Ovary (tissue), 9 donors: ENCODE measurements around the gene KCNA2. TPM values are rescaled to one million over a fixed set of nuclear protein-coding genes. Genes with fewer than 3 reads are reported as not detected.

ENCODE experiments used
- DNase-seq, 5 donors: peaks; one replicate each; pipeline ENCODE4 v3.0.0-alpha.2; 2019 to 2020
- H3K27ac ChIP-seq, 2 donors: fragments of 200-600 bp; one replicate each; pipeline versions ENCODE4 v1.5.1 to v1.8.0; 2019 to 2022
- H3K27me3 ChIP-seq: fragments of 200-600 bp; one replicate; pipeline ENCODE4 v1.8.0; 2022
- H3K36me3 ChIP-seq: fragments of 200-600 bp; sonication (generic); one replicate; pipeline ENCODE4 v1.5.1; 2019
- H3K4me1 ChIP-seq: one replicate; pipeline ENCODE4 v1.8.1; 2013; ENCODE audit warnings: mild to moderate bottlenecking, moderate library complexity; ENCODE audit not compliant: insufficient read depth
- H3K4me3 ChIP-seq: fragments of 200-600 bp; sonication (generic); one replicate; pipeline ENCODE4 v1.5.1; 2017
- H3K9me3 ChIP-seq, 2 donors: fragments of 200-600 bp in 1 of 2; sonication (generic) in 1 of 2; one replicate each; pipeline versions ENCODE4 v1.5.1 to v1.8.1; 2013 to 2019; ENCODE audit warnings: mild to moderate bottlenecking in 1 of 2, moderate library complexity in 1 of 2
- EP300 ChIP-seq: sonication (generic); formaldehyde crosslinking; IDR thresholded peaks from one replicate; pipeline ENCODE4 v1.6.1; 2017; ENCODE audit warnings: antibody characterized with exemption
- POLR2A ChIP-seq: fragments of 450-650 bp; IDR thresholded peaks from one replicate; pipeline ENCODE4 v1.6.1; 2017; ENCODE audit warnings: antibody characterized with exemption, mild to moderate bottlenecking, moderate library complexity
- WGBS, 3 donors: extraction: QIAGEN DNeasy Blood & Tissue Kit in 1 of 3; methylation state at CpG; one replicate each; pipeline versions ENCODE4 v1.1.5 to v1.1.7; 2013 to 2017; 5-methylcytosine and 5-hydroxymethylcytosine counted together
- intact Hi-C, 4 donors: fragments of 100-400 bp; cut with DNase I; formaldehyde crosslinking; loops; one replicate each; pipeline versions ENCODE4 v1.11.0 to v1.15.1; 2022 to 2023
- polyA plus RNA-seq, 2 donors: library from polyadenylated mRNA; stranded (reverse); fragments of 200-250 nt in 1 of 2; fragments of 350-450 nt in 1 of 2; fragmentation: Illumina TruSeq in 1 of 2; extraction: RNeasy Lipid Tissue Mini Kit (QIAGEN cat#74804) in 1 of 2; gene quantifications; one replicate each; pipeline ENCODE4 v1.2.3, GENCODE V29; 2013 to 2014
- total RNA-seq, 7 donors: library from RNA; depleted of rRNA in 2 of 7; stranded (reverse); fragments of >200 nt in 2 of 7; fragmentation: NEBNext Ultra II Directional in 3 of 7; extraction: Animal tissue kit (Norgen Biotek cat#: 25700) in 3 of 7; gene quantifications; one replicate each; pipeline versions ENCODE4 v1.1.0 to v1.2.4, GENCODE V29; 2016 to 2023
- TF ChIP-seq, protein P1 (sequence below), 3 donors: fragments of 450-650 bp in 2 of 3; fragments of 200-600 bp in 1 of 3; IDR thresholded peaks; one replicate each; pipeline versions ENCODE4 v1.5.1 to v1.8.0; 2016 to 2022; ENCODE audit warnings: antibody characterized with exemption in 3 of 3, mild to moderate bottlenecking in 1 of 3
- donor health status: DM: no; HTN: no; CAD: no; lungs with moderate emphysema.
- donor health status: DM: no; HTN: no; CAD: no.
- donor health status: Bipolar disorder and iron deficiency.
- donor health status: DM: yes; HTN: yes; CAD: no.
- donor health status: DM: no; HTN: no; CAD: no.
- donor health status: DM: yes; HTN: yes; CAD: no.

The KCNA2 gene
- total and polyA plus RNA-seq, 9 donors, result under 0.01 to 1.7 (median 0.51) TPM

DNA sequence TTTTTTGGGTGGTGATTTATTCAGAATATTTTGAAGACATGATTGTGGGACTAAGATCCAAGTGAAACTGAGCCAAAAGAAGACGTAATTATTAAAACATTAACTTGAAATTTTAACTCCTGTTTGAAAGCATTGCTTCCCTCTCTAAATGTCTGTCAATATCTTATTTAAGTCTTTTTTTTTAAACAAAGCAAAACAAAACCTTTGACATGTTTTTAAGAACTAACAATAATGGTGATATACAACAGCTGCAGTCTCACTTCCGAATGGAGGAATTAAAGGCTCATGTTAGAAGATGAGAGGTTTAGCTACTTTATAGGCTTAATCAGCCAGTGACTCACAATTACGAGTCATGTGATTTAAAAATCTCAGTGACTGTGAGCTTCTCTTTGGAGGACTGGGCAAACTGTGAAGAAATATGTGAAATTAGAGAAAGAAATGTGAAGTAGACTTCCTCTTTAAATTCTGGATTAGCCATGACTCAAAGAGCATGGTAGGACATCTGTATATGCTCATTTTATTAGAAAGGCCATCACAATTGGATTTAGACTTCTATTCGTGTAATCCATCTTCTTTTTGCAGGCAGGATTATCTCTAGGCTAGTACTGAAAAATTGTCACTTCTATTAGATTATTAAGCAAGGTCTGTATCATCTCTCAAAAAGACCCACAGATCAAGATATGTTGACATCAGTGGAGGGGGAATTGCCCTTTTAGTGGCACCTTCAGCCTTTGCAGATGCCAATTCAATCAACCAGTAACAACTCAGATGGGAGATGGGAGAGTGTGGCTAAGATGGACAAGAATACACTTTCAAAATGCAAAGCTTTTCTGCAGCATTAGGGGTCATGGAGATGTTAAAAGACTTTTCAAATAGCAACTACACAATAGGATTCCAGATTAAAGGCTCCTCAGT, 39.9 kb upstream of the KCNA2 start:
- Histone ChIP-seq H3K9me3 (no peaks in the 10 kb centered on the region), H3K4me3 (no peak overlapping the region), H3K36me3 (no peaks in the 10 kb centered on the region), H3K4me1 (peaks cover 2% of the 10 kb centered on the region), H3K27ac (no peak overlapping the region), H3K27me3 (no peaks in the 10 kb centered on the region)
- TF ChIP-seq, protein P1, sequence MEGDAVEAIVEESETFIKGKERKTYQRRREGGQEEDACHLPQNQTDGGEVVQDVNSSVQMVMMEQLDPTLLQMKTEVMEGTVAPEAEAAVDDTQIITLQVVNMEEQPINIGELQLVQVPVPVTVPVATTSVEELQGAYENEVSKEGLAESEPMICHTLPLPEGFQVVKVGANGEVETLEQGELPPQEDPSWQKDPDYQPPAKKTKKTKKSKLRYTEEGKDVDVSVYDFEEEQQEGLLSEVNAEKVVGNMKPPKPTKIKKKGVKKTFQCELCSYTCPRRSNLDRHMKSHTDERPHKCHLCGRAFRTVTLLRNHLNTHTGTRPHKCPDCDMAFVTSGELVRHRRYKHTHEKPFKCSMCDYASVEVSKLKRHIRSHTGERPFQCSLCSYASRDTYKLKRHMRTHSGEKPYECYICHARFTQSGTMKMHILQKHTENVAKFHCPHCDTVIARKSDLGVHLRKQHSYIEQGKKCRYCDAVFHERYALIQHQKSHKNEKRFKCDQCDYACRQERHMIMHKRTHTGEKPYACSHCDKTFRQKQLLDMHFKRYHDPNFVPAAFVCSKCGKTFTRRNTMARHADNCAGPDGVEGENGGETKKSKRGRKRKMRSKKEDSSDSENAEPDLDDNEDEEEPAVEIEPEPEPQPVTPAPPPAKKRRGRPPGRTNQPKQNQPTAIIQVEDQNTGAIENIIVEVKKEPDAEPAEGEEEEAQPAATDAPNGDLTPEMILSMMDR (IDR thresholded peaks at IDR 0.05), result no peak
- no peak for TF ChIP-seq POLR2A
- TF ChIP-seq EP300, result no peak
- intact Hi-C loops, result no loop called here
- 16 to 24% (median 17%) methylated on average over 4 of the region's 4 CpGs for WGBS, 3 donors
- DNase-seq, result no peak

DNA sequence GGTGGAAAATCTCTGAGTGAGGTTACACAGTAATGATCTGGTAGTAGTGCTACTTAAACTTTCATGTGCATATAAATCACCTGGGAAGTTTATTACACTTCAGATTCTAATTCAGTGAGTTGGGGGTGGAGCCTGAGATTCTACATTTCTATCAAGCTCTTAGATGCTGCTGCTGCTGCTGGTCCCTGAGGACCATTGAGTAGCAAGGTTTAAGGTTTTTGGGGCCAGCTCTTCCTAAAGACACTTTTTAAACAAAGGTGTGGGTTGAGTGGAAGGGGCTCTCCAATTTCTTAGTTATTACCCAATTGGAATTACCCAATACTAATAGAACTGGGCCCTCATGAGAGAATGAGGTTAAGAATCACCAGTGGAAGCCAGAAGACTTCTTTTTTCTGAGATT, 39.1 kb upstream of the KCNA2 start:
- peaks cover 2% of the 10 kb centered on the region for H3K4me1 ChIP-seq
- H3K4me3 ChIP-seq, result no peak overlapping the region
- intact Hi-C loops, result no loop called here
- TF ChIP-seq, protein P1 (IDR thresholded peaks at IDR 0.05), result no peak
- TF ChIP-seq POLR2A, result no peak
- no peak for TF ChIP-seq EP300
- no peak overlapping the region for H3K27ac ChIP-seq
- H3K9me3 ChIP-seq, result no peaks in the 10 kb centered on the region
- H3K27me3 ChIP-seq, result no peaks in the 10 kb centered on the region
- H3K36me3 ChIP-seq, result no peaks in the 10 kb centered on the region
- no peak for DNase-seq

DNA sequence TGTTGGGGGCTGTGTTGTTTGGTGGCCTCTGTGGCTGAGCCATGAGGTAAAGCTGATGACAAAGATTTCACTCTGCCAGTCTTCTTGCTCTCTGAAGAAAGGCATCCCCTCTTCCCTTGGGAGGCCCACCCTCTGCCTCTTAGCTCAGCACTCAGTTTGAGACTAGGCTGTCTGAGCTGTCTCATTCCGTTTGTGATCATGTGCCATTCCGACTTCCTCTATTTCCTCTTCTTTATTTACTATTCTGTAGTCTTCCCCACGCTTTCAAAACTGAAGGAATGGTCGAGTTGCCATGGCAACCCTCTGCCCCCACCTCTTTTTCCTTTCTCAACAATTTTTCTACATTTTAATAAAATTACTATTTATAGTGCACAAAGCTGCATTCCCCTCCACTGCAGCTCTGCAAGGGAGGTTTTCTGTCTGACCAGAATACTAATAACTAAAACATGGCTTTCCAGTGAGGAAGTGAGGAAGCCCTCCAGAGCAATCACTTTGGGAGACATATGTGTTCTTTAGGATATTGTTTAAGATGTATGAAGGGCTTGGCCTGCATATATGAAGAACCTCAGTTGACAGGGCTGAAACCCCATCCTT, 37.8 kb upstream of the KCNA2 start:
- no peak for DNase-seq
- Histone ChIP-seq H3K27me3 (no peaks in the 10 kb centered on the region), H3K27ac (no peak overlapping the region), H3K9me3 (no peaks in the 10 kb centered on the region), H3K36me3 (no peaks in the 10 kb centered on the region), H3K4me3 (no peak overlapping the region), H3K4me1 (peaks cover 2% of the 10 kb centered on the region)
- intact Hi-C loops, result no loop called here
- TF ChIP-seq POLR2A, result no peak
- TF ChIP-seq, protein P1 (IDR thresholded peaks at IDR 0.05), result no peak
- 27 to 63% (median 28%) methylated on average over 4 of the region's 4 CpGs for WGBS, 3 donors

DNA sequence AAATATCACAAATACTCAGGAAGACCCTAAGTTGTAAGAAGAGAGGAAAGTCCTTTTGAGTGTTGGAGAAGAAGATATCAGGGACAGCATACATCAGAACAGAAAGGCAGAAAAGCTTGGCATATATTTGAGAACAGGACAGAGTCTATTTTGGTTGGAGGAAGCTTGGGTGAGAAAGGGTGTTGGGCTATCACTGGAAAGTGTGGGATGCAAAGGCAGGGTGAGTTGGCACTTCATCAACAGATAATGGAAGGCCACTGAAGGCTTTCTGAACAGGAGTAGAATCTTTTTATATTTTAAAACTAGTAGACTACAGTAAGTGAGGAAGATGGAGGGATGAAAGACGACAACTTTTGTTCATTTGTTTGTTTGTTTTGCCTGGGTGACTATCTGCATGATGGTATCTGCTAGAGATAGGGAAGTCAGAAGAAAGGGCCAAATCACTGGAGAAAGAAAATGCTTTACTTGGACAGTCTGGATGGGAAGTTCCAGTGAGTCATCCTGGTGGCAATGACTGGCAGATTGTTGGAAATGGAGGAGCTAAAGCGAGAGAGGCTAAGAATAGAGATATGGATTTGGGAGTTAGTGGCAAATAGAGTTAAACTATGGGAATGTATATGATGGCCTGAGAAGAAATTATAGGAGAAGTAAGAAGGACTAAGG, 33.7 kb upstream of the KCNA2 start:
- DNase-seq, result no peak
- peaks cover 1% of the 10 kb centered on the region for H3K4me1 ChIP-seq
- H3K27me3 ChIP-seq, result no peaks in the 10 kb centered on the region
- 56 to 70% (median 57%) methylated on average over 2 of the region's 2 CpGs for WGBS, 3 donors
- no peaks in the 10 kb centered on the region for H3K9me3 ChIP-seq
- no peaks in the 10 kb centered on the region for H3K36me3 ChIP-seq
- TF ChIP-seq EP300, result no peak
- TF ChIP-seq, protein P1 (IDR thresholded peaks at IDR 0.05), result no peak
- no peak for TF ChIP-seq POLR2A
- no peak overlapping the region for H3K27ac ChIP-seq
- intact Hi-C loops, result no loop called here
- H3K4me3 ChIP-seq, result no peak overlapping the region
